ENCODE data around the gene RAB6A. TPM values are rescaled to one million over a fixed set of nuclear protein-coding genes. Genes with fewer than 3 reads are reported as not detected.
"Not testable (repeated sequence)": the region's sequence is repeated elsewhere in the genome, so short reads cannot be mapped to it uniquely, and the experiment has no call there.

Gene RAB6A
- total RNA-seq, 1 donor: 158 TPM

DNA sequence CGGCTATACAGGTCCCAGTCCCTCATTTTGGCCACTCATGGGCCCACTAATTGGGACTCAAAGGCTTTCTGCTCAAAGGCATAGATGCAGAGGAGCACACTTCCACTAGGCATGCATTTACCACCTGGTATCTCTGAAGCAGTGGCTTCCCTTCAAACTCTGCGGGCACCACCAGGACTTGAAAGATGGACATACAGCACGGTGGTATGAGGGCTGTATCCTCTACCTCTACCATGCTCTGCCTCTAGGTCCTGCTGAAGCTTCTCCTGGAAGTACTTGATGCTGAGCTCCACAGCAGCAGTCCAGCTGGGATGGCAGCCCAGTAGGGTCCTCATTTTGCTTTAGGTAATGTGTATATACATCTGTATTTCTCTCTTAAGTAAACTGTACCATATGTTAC, 49.9 kb downstream of the RAB6A start:
- TF ChIP-seq CTCF (IDR thresholded peaks at IDR 0.05; ENCODE audit: insufficient read depth, low read length): no peak
- no peak overlapping the region for H3K4me3 ChIP-seq (ENCODE audit: low read depth, low read length)
- DNase-seq (ENCODE audit: low read depth): no peak

DNA sequence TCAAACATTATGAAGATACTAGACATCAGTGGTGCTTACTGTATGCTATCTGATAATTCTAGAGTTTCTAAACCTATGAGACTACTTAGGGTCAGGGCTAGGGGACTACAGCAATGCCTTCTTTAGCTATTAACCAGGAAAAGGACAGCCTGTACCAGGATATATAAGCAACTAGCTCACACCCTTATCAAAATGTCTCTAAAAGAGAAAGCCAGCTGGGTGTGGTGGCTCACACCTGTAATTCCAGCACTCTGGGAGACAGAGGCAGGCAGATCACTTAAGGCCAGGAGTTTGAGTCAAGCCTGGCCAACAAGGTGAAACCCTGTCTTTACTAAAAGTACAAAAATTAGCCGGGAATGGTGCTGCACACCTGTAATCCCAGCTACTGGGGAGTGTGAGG, 55.8 kb downstream of the RAB6A start:
- no peak for DNase-seq (ENCODE audit: low read depth)
- TF ChIP-seq CTCF (IDR thresholded peaks at IDR 0.05; ENCODE audit: insufficient read depth, low read length): no peak
- no peak overlapping the region for H3K4me3 ChIP-seq (ENCODE audit: low read depth, low read length)

- TF ChIP-seq CTCF (IDR thresholded peaks at IDR 0.05; ENCODE audit: insufficient read depth, low read length): no peak
- no peak for DNase-seq (ENCODE audit: low read depth)
- no peak overlapping the region for H3K4me3 ChIP-seq (ENCODE audit: low read depth, low read length)
These were observed 66.9 kb downstream of the RAB6A start for GRCh38 chr11:73693899-73694525.

- no peak for TF ChIP-seq CTCF (IDR thresholded peaks at IDR 0.05; ENCODE audit: insufficient read depth, low read length)
- no peak overlapping the region for H3K4me3 ChIP-seq (ENCODE audit: low read depth, low read length)
- no peak for DNase-seq (ENCODE audit: low read depth)
These were observed 80.2 kb downstream of the RAB6A start for GRCh38 chr11:73680687-73681086.

GRCh38 chr11:73676552-73676951, 84.3 kb downstream of the RAB6A start:
- DNase-seq (ENCODE audit: low read depth); H3K4me3 ChIP-seq (ENCODE audit: low read depth, low read length): not testable (repeated sequence)

DNA sequence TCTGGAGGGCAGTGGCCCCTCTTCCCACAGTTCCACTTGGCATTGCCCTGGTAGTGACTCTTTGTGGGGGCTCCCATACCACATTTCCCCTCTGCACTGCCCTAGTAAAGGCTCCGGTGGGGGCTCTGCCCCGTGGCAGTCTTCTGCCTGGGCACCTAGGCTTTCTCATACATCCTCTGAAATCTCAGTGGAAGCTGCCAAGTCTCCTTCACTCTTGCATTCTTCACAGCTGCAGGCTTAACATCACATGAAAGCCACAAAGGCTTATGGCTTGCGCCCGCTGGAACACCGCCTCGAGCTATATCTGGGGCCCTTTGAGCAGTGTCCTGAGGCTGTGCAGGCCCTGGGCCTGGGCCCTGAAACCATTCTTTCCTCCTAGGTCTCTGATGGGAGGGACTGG, 89.2 kb downstream of the RAB6A start:
- no peak for TF ChIP-seq CTCF (IDR thresholded peaks at IDR 0.05; ENCODE audit: insufficient read depth, low read length)
- no peak overlapping the region for H3K4me3 ChIP-seq (ENCODE audit: low read depth, low read length)
- no peak for DNase-seq (ENCODE audit: low read depth)

GRCh38 chr11:73670808-73671207, 90.1 kb downstream of the RAB6A start:
- DNase-seq (ENCODE audit: low read depth): no peak
- H3K4me3 ChIP-seq (ENCODE audit: low read depth, low read length): no peak overlapping the region
- TF ChIP-seq CTCF (IDR thresholded peaks at IDR 0.05; ENCODE audit: insufficient read depth, low read length): no peak

All from fibroblast of the aortic adventitia (primary cell).